ENCODE results near the gene TPO.
"Not testable (repeated sequence)": the region's sequence is repeated elsewhere in the genome, so short reads cannot be mapped to it uniquely, and the experiment has no call there.

Gene TPO

DNA sequence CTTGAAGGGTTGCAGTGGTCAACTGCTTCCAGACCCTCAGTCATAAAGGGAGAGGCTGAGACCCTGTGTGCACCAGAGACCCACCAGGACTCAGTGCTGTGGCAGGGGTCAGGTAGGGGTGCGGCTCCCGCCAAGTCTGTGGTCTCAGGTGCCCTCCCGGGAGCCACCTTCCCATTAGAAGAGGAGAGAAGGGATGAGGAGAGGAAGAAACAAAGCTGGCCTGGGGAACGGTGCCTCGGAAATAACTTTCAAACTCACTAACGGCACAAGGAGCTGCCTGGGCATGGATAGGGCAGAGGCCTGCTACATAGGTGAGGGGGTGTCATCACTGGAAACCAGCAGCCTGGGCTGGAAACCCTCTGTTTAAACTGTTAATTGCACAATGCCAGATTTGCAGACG is 84.9 kb downstream of the TPO start:
- in situ Hi-C loops (cut with MboI; ENCODE audit: low sequenced_read_pairs) = no loop called here

DNA sequence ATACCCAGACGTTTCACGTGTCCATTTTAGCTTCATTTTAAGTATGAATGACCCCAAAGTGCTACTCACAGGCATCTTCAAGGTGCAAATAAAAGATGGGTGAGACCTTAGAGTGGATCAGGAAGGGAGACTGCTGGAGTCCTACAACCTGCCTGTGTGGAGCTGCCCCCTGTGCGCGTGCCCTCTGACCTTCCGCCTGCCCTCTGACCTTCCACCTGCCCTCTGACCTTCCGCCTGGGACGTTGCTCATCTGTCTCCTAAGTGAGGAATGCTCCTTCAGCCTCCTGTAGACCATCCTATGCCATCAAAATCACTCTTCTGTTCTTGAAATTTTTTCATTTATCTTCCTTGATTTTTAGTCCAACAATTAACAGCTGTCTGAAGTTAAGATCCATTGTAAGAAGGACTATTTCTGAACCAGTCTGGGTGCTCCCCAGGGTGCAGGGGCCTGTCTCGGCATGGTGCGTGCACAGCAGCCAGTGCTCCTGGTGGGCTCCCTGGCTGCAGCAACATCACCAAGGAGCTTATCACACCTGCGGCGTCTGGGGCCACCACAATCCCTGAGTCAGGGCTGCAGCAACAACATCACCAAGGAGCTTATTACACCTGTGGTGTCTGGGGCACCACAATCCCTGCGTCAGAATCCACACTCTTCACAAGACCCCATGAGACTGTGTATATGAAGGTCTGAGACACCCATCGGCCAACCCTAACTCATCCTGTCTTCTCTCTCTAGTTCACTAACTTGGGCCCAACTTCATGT is 86.0 kb downstream of the TPO start:
- in situ Hi-C loops (cut with MboI; ENCODE audit: low sequenced_read_pairs) = no loop called here

DNA sequence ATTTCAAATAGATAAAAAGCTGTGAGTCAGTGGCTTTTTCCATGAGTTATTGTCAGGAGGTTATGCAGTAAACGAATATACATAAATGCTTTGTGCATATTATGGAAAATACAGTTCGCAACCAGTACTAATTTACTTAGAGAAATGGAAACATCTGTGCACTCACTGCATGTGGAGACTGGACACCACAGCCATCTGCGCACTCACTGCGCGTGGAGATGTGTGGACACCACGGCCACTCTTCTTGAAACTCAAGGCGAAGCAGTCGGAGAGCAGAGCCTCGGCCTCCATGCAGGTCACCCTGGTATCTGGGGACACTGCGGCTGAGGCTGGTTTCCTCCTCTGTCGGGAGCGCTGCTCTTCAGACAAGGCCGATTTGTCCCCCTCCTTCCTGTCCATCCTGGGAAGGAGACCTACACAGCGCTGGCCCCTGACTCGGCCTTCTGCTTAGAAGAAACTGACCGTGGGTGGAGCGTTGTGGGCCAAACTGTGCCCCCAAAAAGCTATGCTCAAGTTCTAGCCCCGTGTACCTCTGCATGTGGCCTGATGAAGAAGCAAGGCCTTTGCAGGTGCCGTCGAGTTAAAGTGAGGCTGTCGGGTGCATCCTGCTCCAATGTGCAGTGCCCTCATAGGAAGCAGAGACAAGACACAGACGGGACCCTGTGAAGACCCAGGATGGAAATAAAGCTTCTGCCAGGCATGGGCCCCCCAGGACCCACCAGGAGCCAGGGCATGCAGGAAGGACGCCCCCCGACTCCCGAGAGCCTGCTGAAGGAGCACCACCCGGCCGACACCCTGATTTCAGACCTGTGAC is 88.0 kb downstream of the TPO start:
- in situ Hi-C loops (cut with MboI; ENCODE audit: low sequenced_read_pairs) = no loop called here

DNA sequence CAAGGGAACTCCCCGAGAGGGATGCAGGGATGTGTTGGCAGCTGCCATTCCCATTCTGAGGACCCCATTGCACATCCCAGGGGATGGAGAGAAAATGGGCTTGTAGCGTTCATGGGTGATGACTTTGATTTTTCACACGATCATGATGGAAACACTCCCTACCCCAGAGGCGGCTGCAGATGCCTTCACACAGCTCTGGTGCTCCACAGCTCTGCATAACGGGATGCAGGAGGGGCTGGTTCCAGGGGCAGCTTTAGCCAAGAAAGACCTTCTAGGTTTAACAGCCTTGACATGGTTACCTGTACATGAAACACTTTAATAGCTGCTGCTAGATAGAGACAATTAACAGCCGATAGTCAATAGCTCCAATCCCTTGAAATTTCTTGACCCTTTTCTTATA is 88.7 kb downstream of the TPO start:
- in situ Hi-C loops (cut with MboI; ENCODE audit: low sequenced_read_pairs) = no loop called here

DNA sequence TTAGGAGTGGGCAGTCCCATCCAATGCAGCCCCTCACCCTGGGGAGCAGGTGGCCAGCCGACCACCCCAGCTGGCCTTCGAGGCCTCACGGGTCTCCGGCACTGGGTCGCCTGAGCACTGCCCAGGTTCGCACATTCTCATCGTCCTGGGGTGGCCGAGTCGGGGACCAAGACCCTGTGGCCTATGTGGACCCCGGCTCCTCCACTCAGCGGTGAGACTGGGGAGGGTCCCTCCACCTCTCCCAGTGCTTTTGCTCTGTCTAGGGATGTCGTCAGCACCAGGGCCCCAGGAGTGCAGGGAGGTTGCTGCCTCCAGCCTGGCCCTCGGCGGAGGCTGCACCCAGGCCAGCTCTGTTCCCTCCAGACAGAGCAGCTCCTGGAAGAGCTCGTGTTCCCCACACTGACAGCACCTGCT is 89.6 kb downstream of the TPO start:
- in situ Hi-C loops (cut with MboI; ENCODE audit: low sequenced_read_pairs) = no loop called here

DNA sequence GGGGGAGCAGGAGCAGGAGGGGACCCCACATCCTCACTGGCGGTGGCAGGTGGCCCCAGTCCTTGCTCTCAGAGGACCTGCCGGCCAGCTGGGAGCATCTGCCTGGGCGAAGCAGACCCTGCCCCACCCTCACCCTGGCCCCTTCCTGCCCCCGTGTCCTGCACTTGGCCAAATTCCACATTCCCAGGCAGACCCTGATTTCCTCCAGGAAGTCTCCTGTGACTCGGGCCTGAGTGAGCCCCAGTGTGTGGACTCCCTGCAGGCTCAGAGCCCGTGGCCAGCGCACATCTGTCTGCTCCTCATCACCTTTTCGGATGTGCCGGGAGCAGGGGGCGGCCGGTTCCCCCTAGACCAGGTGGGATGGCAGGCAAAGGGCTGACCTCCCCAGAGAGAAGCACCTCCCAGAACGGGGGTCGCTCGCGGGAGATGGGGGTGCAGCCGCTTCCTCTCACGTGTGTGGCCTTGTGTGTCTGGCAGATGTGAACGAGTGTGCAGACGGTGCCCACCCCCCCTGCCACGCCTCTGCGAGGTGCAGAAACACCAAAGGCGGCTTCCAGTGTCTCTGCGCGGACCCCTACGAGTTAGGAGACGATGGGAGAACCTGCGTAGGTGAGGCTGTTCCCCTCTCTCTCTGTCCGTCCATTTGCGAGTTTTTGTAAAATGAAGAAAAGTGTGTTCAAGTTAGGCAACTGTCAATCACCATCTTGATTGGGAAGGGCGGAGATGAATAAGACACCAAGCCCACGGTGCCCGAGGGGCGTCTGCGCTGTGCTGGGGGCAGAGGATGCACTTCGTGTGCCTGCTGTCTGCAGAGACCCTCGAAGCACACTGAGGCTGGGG is 90.4 kb downstream of the TPO start:
- in situ Hi-C loops (cut with MboI; ENCODE audit: low sequenced_read_pairs) = no loop called here

DNA sequence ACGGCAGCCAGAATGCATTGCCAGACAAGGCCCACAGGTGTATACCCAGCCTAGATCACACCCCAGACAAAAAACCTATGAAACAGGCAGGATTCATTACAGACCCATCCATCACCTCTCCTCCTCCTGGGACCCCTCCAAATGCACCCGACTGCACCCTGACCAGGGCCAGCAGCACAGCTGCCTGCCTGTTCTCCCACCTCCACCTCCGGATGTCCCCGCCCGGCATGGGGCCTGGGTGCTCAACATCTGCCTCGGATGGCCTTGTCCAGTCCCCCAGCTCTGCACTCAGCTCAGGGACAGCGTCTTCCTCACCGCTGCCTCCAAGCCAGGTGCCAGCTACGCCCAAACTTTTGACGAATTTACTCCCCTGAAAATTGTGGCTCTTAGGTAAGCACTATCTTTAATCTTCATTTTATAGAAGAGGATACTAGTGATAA is 91.1 kb downstream of the TPO start:
- in situ Hi-C loops (cut with MboI; ENCODE audit: low sequenced_read_pairs) = no loop called here

DNA sequence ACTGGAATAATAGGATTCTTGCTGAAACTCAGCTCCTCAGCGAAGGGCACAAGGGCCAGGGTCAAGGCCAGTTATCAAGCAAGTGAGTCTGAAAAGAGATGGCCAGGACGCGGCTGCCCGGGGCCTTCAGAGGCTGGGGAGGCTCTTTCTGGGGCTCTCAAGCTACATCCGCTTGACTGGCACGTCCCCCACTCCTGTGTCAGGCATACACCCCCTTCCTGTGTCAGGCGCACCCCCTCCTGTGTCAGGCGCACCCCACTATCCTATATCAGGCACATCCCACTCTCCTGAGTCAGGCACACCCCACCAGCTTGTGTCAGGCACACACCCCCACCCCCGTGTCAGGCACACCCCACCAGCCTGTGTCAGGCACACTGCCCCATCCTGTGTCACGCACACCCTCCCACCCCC is 91.8 kb downstream of the TPO start:
- in situ Hi-C loops (cut with MboI; ENCODE audit: low sequenced_read_pairs) = no loop called here

DNA sequence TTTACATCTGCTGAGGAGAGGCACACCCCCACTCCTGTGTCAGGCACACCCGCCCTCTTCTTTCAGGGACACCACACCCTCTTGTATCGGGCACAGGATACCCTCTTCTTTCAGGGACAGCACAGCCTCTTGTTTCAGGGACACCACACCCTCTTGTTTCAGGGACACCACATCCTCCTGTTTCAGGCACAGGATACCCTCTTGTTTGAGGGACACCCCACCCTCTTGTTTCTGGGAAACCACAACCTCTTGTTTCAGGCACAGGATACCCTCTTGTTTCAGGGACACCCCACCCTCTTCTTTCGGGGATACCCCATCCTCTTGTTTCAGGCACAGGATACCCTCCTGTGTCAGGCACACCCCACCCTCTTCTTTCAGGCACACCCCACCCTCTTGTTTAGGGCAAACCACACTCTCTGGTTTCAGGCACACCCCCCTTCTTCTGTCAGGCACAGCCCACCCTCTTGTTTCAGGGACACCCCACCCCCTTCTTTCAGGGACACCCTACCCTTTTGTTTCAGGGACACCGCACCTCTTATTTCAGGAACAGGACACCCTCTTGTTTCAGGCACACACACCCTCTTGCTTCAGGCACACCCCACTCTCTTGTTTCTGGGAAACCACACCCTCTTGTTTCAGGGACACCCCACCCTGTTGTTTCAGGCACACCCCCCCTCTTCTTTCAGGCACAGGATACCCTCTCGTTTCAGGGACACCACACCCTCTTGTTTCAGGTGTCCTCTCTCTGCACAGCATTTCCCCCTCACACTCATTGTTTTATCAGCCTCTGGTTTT is 96.2 kb downstream of the TPO start:
- in situ Hi-C loops (cut with MboI; ENCODE audit: low sequenced_read_pairs) = no loop called here

DNA sequence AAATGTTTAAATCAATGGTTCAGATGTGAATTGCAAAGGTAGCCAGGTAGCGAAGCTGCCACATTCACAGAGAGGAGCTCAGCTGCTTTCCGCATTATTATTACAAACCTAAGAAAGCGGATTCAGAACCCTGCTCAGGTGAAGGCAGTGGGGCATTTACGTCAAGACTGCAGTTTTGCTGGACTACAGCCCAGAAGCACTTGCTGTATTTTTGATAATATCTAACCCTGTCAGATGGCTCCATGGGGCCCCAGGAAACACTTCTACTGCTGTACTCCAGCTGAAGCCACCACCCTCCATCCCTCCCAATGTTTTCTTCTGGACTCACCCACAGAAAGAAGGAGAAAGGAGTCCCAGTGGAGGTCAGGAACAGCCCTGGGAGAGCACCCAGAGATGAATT is 96.9 kb downstream of the TPO start:
- in situ Hi-C loops (cut with MboI; ENCODE audit: low sequenced_read_pairs) = no loop called here

DNA sequence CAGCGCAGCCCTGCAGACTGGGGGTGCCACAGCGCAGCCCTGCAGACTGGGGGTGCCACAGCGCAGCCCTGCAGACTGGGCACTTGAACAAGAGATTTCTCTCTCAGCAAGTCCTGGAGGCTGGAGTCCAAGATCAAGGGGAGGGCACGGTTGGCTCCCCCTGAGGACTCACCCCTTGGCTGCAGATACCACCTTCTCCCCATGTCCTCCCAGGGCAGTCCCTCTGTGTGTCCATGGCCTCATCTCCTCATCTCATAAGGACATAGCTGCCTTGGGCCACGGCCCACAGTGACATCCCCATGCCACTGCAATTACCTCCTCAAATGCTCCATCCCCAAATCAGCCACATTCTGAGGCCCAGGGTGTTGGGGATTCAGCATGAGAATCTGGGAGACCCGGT is 98.2 kb downstream of the TPO start:
- in situ Hi-C loops (cut with MboI; ENCODE audit: low sequenced_read_pairs) = no loop called here

DNA sequence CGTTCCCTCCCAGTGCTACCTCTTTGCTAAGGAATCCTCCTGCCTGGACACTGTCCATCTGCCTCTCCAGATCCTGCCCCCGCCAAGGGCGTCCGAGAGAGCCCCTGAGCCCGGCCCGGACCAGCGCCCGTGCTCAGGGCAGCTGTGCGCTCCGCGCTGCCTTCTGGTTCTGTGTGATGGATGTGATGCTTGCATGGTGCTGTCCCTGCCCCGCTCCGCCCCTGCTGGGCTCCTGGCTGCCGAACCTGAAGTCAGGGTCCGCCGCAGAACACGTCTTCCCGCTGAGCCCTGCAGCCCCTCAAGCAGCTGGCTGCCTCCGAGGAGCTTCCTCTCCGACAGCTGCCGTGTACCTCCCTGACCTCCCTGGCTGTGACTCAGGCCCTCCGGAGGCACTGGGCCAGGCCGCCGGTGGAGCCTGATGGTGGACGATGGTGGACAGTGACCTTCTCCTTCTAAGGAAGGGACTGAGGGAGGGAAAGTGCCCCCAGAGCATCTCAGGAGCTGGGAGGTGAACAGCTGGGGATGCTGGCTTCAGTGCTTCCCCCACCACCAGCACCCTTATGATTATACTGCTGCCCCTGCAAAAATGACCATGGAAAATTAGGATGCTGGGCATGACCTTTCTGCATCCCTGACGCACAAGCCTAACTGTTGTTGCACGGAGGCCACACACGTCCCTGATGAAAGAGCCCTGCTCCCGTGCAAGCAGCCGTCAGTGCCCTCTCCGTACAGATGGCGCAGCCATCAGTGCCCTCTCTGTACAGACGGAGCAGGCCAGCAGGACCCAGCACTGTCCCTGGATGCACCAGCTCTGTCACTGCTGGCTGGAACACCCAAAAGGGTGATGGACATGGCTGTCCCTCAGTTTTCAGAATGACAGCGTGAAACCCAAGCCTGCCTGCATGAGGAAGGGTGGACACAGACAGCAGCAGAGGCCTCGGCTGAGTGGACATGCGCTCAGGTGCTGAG is 99.3 kb downstream of the TPO start:
- in situ Hi-C loops (cut with MboI; ENCODE audit: low sequenced_read_pairs) = no loop called here

DNA sequence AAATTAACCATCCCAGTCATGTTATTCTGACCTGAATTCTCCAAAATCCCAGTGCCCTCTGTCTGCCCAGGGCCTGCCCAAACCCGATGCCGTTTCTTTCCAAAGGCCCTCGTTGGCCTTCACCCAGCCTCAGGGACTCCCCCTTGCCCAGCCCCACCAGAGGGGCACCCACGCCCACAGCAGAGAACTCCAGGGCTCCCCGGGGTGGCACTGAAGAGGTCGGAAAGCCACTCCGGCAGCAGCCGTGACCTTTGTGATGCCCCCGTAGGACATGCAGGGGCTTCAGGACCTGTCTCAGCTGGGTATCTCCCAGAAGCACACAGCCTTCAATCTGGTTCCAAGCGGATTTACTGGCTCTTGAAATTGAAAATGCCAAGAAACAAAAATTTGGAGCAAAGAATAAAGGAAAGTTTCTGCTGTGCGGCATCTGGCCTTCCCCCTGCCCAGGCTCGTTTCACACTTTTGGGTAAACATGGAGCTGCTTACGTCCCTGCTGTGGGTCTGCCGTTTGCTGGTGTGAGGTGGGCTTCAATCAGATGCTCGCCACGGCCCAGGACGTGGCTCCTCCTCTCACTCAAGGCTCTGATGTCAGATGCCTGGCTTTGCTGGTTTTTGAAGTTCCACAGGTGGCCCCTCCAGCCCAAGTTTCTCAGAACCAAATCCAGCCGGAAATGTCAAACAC is 101.3 kb downstream of the TPO start:
- in situ Hi-C loops (cut with MboI; ENCODE audit: low sequenced_read_pairs) = no loop called here

DNA sequence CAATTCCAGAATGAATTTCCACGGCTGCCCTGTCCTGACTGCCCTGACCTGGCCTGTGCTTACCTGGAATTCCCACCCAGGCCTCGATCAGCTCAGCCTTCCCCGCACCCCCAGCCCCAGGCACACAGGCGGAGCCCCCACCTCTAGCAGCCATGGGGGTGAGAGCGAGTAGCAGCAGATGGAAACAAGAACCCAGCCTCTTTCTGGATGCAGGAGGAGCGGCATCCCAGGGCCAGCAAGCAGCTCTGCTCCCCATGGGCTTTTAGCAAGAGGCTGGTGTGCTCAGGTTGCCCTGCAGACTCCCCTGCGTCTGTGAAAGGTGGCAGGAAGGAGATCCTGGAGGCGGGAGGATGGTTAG is 101.8 kb downstream of the TPO start:
- in situ Hi-C loops (cut with MboI; ENCODE audit: low sequenced_read_pairs) = no loop called here

DNA sequence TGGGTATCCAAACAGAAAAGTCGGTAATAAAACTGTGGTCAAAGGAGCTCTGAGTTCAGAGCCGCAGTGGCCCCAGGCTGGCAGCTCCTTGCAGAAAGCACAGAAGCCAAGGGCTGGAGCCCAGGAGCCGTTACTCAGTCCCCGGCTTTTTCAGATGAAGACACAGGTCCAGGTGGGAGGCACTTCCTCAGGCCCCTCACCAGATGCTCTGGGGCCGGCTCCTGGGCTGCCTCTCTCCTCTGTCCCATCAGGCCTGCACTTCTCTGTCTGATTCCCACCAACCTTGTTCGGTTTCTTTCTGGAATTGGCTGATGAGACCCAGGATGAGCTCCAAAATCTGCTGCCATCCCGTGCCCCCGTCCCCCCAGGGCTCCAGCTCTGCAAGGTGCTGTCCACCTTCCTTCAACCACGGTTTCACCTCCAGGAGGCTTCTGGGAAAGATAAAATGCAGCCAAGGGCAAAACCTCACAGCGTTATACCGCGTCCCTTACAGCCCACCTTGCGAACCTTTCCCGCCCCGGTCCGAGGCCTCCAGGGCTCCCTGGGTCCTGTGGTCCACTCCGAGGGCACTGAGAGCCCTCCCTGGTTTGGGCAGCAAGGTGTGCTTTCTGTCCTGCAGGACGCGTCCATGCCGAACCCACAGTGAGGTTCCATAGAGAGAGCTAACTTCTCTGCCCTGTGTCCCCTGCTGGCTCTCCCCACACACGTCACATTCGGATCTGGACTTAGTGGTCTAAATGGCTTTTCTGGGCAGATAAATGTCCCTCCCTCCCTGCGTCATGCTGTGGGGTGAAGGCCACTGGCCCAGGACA is 102.9 kb downstream of the TPO start:
- in situ Hi-C loops (cut with MboI; ENCODE audit: low sequenced_read_pairs) = no loop called here

DNA sequence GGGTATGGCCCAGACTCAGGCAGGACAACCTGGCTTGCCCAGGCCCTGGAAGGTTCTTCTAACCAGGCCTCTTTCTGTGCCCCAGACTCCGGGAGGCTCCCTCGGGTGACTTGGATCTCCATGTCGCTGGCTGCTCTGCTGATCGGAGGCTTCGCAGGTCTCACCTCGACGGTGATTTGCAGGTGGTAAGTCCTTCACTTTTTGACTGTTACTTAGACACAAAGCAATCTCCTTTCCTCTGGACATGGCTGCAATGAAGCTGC is 103.5 kb downstream of the TPO start:
- in situ Hi-C loops (cut with MboI; ENCODE audit: low sequenced_read_pairs) = no loop called here

DNA sequence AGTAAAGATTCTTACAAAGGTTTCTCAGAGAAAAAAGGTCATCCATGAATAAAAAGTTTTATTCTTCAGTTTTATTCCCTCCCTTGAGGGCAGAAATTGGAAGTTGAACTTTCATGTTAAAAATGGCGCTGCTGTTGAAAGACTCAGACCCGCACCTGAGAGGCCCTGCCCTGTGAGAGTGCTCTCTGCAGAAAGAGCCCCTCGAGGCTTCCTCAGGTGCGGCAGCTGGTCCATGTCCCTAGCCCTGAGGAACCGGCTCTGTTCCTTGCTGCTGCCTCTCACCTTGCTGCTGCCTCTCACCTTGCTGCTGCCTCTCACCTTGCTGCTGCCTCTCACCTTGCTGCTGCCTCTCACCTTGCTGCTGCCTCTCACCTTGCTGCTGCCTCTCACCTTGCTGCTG is 104.0 kb downstream of the TPO start:
- in situ Hi-C loops (cut with MboI; ENCODE audit: low sequenced_read_pairs) = not testable (repeated sequence)

DNA sequence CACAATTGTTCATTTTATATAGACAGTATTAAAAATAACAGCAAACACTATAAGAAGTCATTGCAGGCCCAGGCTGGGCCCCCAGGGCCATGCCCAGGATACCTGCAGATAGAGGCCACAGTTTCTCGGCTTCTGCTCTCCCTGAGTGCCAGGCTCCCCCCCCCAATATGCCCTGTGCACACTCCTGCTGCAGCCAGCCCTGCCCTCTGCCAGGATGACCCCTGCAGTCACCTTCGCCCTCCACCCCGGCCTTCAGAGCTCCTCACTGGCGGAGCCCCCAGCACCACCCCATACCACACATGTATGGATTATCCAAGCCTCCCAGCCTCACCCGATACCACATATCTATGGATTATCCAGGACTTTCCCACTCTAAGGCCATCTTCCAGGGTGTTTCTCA is 104.5 kb downstream of the TPO start:
- in situ Hi-C loops (cut with MboI; ENCODE audit: low sequenced_read_pairs) = no loop called here
